ENCODE measurements around the gene SLC16A14.

- TF ChIP-seq, protein P1, sequence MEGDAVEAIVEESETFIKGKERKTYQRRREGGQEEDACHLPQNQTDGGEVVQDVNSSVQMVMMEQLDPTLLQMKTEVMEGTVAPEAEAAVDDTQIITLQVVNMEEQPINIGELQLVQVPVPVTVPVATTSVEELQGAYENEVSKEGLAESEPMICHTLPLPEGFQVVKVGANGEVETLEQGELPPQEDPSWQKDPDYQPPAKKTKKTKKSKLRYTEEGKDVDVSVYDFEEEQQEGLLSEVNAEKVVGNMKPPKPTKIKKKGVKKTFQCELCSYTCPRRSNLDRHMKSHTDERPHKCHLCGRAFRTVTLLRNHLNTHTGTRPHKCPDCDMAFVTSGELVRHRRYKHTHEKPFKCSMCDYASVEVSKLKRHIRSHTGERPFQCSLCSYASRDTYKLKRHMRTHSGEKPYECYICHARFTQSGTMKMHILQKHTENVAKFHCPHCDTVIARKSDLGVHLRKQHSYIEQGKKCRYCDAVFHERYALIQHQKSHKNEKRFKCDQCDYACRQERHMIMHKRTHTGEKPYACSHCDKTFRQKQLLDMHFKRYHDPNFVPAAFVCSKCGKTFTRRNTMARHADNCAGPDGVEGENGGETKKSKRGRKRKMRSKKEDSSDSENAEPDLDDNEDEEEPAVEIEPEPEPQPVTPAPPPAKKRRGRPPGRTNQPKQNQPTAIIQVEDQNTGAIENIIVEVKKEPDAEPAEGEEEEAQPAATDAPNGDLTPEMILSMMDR (IDR thresholded peaks at IDR 0.05), result no peak
- TF ChIP-seq POLR2A (IDR thresholded peaks at IDR 0.05) (no peak), POLR2AphosphoS5 (IDR thresholded peaks at IDR 0.05) (no peak), EP300 (IDR thresholded peaks at IDR 0.05) (no peak)
Measured at GRCh38 chr2:230069402-230069801, 678 bp upstream of the SLC16A14 start.

Measured in sigmoid colon (tissue), 4 donors.